Suprapubic skin (tissue), 4 donors: ENCODE measurements around the gene C5orf22. TPM values are rescaled to one million over a fixed set of nuclear protein-coding genes. Genes with fewer than 3 reads are reported as not detected.
"Not testable (repeated sequence)": the region's sequence is repeated elsewhere in the genome, so short reads cannot be mapped to it uniquely, and the experiment has no call there.

ENCODE experiments used
- DNase-seq, 2 donors: peaks; one replicate each; pipeline ENCODE4 v3.0.0-alpha.2; 2019; ENCODE audit warnings: low spot score in 2 of 2
- H3K27ac ChIP-seq: fragments of 200-600 bp; sonication (generic); one replicate; pipeline ENCODE4 v1.5.1; 2019
- H3K27me3 ChIP-seq: fragments of 200-600 bp; sonication (generic); one replicate; pipeline ENCODE4 v1.5.1; 2019
- H3K36me3 ChIP-seq: fragments of 200-600 bp; sonication (generic); one replicate; pipeline ENCODE4 v1.5.1; 2019
- H3K4me1 ChIP-seq: fragments of 200-600 bp; sonication (generic); one replicate; pipeline ENCODE4 v1.5.1; 2019
- H3K4me3 ChIP-seq: fragments of 200-600 bp; sonication (generic); one replicate; pipeline ENCODE4 v1.5.1; 2019; ENCODE audit warnings: mild to moderate bottlenecking
- H3K9me3 ChIP-seq: fragments of 200-600 bp; sonication (generic); one replicate; pipeline ENCODE4 v1.5.1; 2019
- EP300 ChIP-seq: sonication (generic); formaldehyde crosslinking; IDR thresholded peaks from one replicate; pipeline ENCODE4 v1.6.1; 2017; ENCODE audit warnings: antibody characterized with exemption
- POLR2A ChIP-seq, 2 donors: fragments of 450-650 bp; IDR thresholded peaks; one replicate each; pipeline ENCODE4 v1.6.1; 2017; ENCODE audit warnings: antibody characterized with exemption in 2 of 2, mild to moderate bottlenecking in 2 of 2, moderate library complexity in 2 of 2
- POLR2AphosphoS5 ChIP-seq, 3 donors: sonication (generic); formaldehyde crosslinking; IDR thresholded peaks; one replicate each; pipeline ENCODE4 v1.6.1; 2017; ENCODE audit warnings: antibody characterized with exemption in 3 of 3
- WGBS: methylation state at CpG from one replicate; pipeline ENCODE4 v1.1.5; 2018; 5-methylcytosine and 5-hydroxymethylcytosine counted together
- total RNA-seq, 4 donors: library from RNA; depleted of rRNA; stranded (reverse); fragments of >200 nt; gene quantifications; one replicate each; pipeline ENCODE4 v1.1.0, GENCODE V29; 2016
- TF ChIP-seq, protein P1 (sequence below), 2 donors: fragments of 200-600 bp in 1 of 2; fragments of 450-650 bp in 1 of 2; sonication (generic) in 1 of 2; IDR thresholded peaks; one replicate each; pipeline ENCODE4 v1.5.1; 2016 to 2019; ENCODE audit warnings: antibody characterized with exemption in 2 of 2, mild to moderate bottlenecking in 1 of 2, moderate library complexity in 1 of 2

Gene C5orf22
- total RNA-seq, 4 donors from 2014 or later, result 10.5 to 19.2 (median 13.5) TPM

DNA sequence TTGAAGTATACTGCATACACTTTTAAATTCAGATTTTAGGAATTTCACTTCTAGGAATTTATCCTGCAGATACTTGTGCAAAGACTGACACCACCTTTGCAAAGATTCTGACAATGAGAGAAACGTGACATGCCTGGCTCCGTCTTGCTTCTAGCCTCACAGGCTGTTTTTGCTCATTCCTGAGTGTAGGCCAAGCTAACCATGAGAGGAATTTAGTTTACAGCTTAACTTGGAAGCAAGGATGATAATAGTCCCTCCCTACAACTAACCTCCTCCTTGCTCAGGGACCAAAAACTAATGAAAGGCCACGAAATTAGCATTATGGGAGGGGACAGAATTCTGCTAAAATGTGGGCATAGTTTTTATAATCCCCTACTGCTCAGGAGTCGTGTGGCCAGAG is 31.1 kb downstream of the C5orf22 start:
- Histone ChIP-seq H3K4me3 (no peak overlapping the region), H3K27ac (no peak overlapping the region), H3K4me1 (no peaks in the 10 kb centered on the region), H3K9me3 (no peaks in the 10 kb centered on the region), H3K36me3 (no peaks in the 10 kb centered on the region), H3K27me3 (no peaks in the 10 kb centered on the region)
- no peak for DNase-seq
- WGBS, result 54% methylated on average over 4 of the region's 4 CpGs
- TF ChIP-seq POLR2A (IDR thresholded peaks at IDR 0.05) (no peak), POLR2AphosphoS5 (IDR thresholded peaks at IDR 0.05) (no peak), EP300 (no peak)
- TF ChIP-seq, protein P1, sequence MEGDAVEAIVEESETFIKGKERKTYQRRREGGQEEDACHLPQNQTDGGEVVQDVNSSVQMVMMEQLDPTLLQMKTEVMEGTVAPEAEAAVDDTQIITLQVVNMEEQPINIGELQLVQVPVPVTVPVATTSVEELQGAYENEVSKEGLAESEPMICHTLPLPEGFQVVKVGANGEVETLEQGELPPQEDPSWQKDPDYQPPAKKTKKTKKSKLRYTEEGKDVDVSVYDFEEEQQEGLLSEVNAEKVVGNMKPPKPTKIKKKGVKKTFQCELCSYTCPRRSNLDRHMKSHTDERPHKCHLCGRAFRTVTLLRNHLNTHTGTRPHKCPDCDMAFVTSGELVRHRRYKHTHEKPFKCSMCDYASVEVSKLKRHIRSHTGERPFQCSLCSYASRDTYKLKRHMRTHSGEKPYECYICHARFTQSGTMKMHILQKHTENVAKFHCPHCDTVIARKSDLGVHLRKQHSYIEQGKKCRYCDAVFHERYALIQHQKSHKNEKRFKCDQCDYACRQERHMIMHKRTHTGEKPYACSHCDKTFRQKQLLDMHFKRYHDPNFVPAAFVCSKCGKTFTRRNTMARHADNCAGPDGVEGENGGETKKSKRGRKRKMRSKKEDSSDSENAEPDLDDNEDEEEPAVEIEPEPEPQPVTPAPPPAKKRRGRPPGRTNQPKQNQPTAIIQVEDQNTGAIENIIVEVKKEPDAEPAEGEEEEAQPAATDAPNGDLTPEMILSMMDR (IDR thresholded peaks at IDR 0.05), result no peak

DNA sequence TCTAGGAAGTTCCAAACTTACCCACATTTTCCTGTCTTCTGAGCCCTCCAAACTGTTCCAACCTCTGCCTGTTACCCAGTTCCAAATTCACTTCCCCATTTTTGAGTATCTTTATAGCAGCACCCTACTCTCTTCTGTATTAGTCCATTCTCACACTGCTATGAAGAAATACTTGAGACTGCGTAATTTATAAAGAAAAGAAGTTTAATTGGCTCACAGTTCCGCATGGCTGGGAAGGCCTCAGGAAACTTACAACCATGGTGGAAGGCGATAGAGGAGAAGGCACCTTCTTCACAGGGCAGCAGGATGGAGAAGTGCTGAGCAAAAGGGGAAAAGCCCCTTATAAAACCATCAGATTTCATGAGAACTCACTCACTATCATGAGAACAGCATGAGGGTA is 34.3 kb downstream of the C5orf22 start:
- H3K27me3 ChIP-seq, H3K27ac ChIP-seq, H3K4me1 ChIP-seq, H3K36me3 ChIP-seq, H3K9me3 ChIP-seq, H3K4me3 ChIP-seq, DNase-seq: not testable (repeated sequence)
- 89% methylated on average over 3 of the region's 3 CpGs for WGBS

DNA sequence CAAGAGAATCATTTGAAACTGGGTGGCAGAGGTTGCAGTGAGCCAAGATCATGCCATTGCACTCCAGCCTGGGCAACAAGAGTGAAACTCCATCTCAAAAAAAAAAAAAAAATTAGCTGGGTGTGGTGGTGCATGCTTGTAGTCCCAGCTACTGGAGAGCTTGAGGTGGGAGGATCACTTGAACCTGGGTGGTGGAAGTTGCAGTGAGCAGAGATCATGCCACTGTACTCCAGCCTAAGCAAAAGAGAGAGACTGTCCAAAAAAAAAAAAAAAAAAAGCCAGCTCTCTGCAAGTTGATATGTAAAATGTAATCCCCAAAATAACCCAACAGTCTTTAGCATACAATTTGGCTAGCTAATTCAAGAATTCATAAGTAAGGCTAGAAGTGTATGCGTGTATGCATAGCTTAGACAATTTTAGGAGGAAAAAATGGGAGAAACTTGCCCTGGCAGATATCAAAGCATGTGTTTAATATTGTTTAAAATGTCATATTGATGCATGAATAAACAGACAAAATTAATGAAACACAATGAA is 36.3 kb downstream of the C5orf22 start:
- H3K27ac ChIP-seq, result no peak overlapping the region
- 71% methylated on average over 1 of the region's 1 CpG for WGBS
- H3K9me3 ChIP-seq, result no peaks in the 10 kb centered on the region
- no peak for TF ChIP-seq POLR2A (IDR thresholded peaks at IDR 0.05)
- no peak for TF ChIP-seq POLR2AphosphoS5 (IDR thresholded peaks at IDR 0.05)
- TF ChIP-seq, protein P1 (IDR thresholded peaks at IDR 0.05), result no peak
- no peak for TF ChIP-seq EP300
- H3K4me1 ChIP-seq, result no peaks in the 10 kb centered on the region
- DNase-seq, result no peak
- no peak overlapping the region for H3K4me3 ChIP-seq
- H3K27me3 ChIP-seq, result no peaks in the 10 kb centered on the region
- H3K36me3 ChIP-seq, result no peaks in the 10 kb centered on the region

DNA sequence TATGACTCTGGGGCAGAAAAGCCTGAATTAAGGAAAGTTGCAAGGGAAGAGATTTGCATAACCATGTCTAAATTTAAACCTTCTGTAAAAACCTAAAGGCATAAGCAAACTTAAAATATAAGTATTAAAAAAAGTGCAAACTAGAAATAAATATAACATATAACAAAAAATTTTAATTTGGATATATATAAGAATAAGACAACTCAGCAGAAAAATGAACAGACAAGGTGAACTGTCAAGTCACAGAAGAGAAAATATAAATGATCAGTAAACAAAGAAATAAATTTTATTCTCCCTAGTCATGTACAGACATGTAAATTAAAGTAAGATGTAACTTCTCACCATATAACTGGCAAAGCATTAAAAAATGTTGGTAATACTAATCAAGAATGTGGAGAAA is 37.0 kb downstream of the C5orf22 start:
- TF ChIP-seq EP300, result no peak
- no peak for TF ChIP-seq POLR2AphosphoS5 (IDR thresholded peaks at IDR 0.05)
- TF ChIP-seq POLR2A (IDR thresholded peaks at IDR 0.05), result no peak
- TF ChIP-seq, protein P1 (IDR thresholded peaks at IDR 0.05), result no peak
- H3K9me3 ChIP-seq, result no peaks in the 10 kb centered on the region
- no peaks in the 10 kb centered on the region for H3K4me1 ChIP-seq
- H3K4me3 ChIP-seq, result no peak overlapping the region
- no peak overlapping the region for H3K27ac ChIP-seq
- DNase-seq, result no peak
- H3K27me3 ChIP-seq, result no peaks in the 10 kb centered on the region
- H3K36me3 ChIP-seq, result no peaks in the 10 kb centered on the region

DNA sequence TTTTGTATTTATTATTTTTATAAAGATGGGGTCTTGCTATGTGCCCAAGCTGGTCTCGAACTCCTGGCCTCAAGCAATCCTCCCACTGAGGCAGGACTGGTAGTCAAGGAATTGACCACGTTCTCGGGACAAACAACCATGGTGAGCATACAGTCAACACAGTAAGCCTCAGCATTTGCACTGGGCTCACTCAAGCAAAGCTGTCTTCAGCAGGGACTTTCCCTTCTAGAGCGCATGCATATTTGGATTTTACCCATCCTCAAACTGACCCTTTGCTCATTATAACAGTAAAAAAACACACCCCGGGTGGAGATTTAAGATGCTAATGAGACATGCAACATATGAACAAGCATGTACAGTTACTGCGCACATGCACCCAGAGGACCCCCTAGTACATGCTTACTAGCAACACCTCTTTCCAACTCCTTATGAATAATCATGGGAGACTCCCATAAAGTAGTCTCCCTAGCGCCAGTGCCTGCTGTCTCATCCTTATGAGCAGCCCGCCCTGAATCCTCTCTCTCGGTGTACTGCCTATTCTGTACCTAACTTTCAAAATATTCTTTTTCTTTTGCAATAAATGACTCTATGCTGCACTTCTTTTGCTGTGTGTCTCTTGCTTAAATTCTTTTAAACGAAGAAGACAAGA is 41.5 kb downstream of the C5orf22 start:
- DNase-seq, result no peak
- Histone ChIP-seq H3K4me3 (no peak overlapping the region), H3K4me1 (no peaks in the 10 kb centered on the region), H3K27me3 (no peaks in the 10 kb centered on the region), H3K36me3 (no peaks in the 10 kb centered on the region), H3K9me3 (no peaks in the 10 kb centered on the region), H3K27ac (no peak overlapping the region)
- WGBS, result 92% methylated on average over 10 of the region's 10 CpGs
- no peak for TF ChIP-seq EP300
- no peak for TF ChIP-seq POLR2A (IDR thresholded peaks at IDR 0.05)
- TF ChIP-seq, protein P1 (IDR thresholded peaks at IDR 0.05), result no peak
- TF ChIP-seq POLR2AphosphoS5 (IDR thresholded peaks at IDR 0.05), result no peak

DNA sequence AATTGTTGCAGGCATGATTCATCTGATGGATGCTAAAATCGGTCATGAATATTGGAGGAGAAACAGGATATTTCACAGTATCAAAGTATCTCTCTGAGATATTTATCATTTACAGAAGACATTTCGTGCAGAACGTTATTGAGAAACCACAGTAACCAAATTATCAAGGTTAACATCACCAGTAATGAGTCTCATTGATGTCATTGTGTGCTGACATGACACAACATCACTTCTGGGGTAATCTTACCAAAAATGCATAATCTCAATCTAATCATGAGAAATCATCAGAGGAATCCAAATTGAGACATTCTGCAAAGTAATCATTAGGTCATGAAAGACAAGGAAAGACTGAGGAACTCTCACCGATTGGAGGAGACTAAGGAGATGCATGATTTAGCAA is 42.7 kb downstream of the C5orf22 start:
- Histone ChIP-seq H3K27ac (no peak overlapping the region), H3K4me3 (no peak overlapping the region), H3K27me3 (no peaks in the 10 kb centered on the region), H3K36me3 (no peaks in the 10 kb centered on the region), H3K9me3 (no peaks in the 10 kb centered on the region), H3K4me1 (no peaks in the 10 kb centered on the region)
- DNase-seq, result no peak
- WGBS, result 63% methylated on average over 4 of the region's 4 CpGs
- no peak for TF ChIP-seq EP300
- no peak for TF ChIP-seq POLR2AphosphoS5 (IDR thresholded peaks at IDR 0.05)
- TF ChIP-seq POLR2A (IDR thresholded peaks at IDR 0.05), result no peak
- TF ChIP-seq, protein P1 (IDR thresholded peaks at IDR 0.05), result no peak
